ENCODE results near the gene ZBED5. TPM values are rescaled to one million over a fixed set of nuclear protein-coding genes. Genes with fewer than 3 reads are reported as not detected.

Gene ZBED5
- total and polyA plus RNA-seq, 9 of the 15 experiments (the other 6 are each of a cell fraction or from before 2014, with no cell fraction given): 12.4 to 70.7 (median 26.8) TPM

DNA sequence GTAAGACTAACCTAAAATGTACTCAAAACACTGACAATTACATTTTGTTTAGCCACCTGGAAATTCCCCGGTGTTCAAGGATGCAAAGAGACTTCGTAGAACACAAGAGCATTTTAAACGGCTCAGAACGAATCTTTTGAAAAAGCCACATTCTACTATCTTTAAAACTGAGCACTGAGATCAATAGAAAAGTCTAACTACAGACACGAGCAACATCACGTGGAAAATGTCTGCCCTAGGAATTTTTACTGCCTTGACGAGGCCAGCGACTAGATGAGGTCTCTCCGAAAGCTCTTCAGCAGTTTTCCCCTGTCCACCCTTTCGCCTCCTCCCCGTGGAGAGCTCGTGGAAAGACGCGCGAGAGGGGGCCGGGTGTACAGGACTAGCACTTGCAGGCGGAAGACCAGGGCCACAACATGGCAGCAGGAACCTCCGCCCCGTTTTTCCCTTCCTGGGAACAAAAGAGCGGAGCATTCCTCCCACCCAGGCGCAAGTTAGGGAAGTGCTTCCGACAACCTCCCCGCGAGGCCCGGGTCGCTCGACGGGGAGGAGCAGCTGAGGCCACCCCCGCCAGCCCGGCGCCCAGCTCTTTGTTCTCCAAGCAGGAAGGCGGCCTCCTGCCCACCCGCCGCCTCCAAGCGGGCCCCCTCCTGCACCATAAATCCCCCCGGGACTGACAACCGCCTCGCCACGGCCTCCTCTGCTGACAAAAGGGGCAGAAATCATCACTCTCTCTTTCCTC, 50.2 kb downstream of the ZBED5 start (continued):
- TF ChIP-seq NR2C2 (CRISPR knock-in tag; IDR thresholded peaks at IDR 0.05) (no peak), NR2C2 (tag; IDR thresholded peaks at IDR 0.05) (no peak; the same call in 1 of the 2 replicates), ASH1L (IDR thresholded peaks at IDR 0.05; ENCODE audit: borderline replicate concordance, low read depth, partially characterized antibody) (no peak), ATF2 (CRISPR knock-in tag; IDR thresholded peaks at IDR 0.05) (no peak), CC2D1A (IDR thresholded peaks at IDR 0.05) (no peak), ZFP30 (CRISPR knock-in tag; IDR thresholded peaks at IDR 0.05; ENCODE audit: borderline replicate concordance) (no peak), ELF4 (CRISPR knock-in tag; IDR thresholded peaks at IDR 0.05) (0 out of 2 replicates have a peak, but pooled peaks have one; percentile 13), GTF2F1 (IDR thresholded peaks at IDR 0.05; ENCODE audit: low read depth, low read length) (no peak), MTA1 (IDR thresholded peaks at IDR 0.05; ENCODE audit: borderline replicate concordance) (no peak), ZNF561 (CRISPR knock-in tag; conservative IDR thresholded peaks at IDR 0.05) (no peak), ZNF24 (IDR thresholded peaks at IDR 0.05) (no peak), ZNF445 (CRISPR knock-in tag; IDR thresholded peaks at IDR 0.05; ENCODE audit: low read depth) (no peak), ZNF212 (CRISPR knock-in tag; IDR thresholded peaks at IDR 0.05) (peak; percentile 64; the same call in 1 of the 2 replicates), DMBX1 (CRISPR knock-in tag; IDR thresholded peaks at IDR 0.05; ENCODE audit: borderline replicate concordance) (no peak), STAT5B (CRISPR knock-in tag; IDR thresholded peaks at IDR 0.05) (no peak), SREBF1 (IDR thresholded peaks at IDR 0.05; ENCODE audit: borderline replicate concordance, low read depth, low read length) (no peak), ZNF395 (CRISPR knock-in tag; IDR thresholded peaks at IDR 0.05) (no peak), DIDO1 (tag; IDR thresholded peaks at IDR 0.05; ENCODE audit: low read depth) (no peak), SMAD2 (IDR thresholded peaks at IDR 0.05; ENCODE audit: low read depth, low read length) (no peak), ZNF707 (CRISPR knock-in tag; conservative IDR thresholded peaks at IDR 0.05) (no peak), IRF2 (CRISPR knock-in tag; IDR thresholded peaks at IDR 0.05) (no peak), POLR2G (IDR thresholded peaks at IDR 0.05; ENCODE audit: low read depth, low read length) (no peak), ZNF197 (CRISPR knock-in tag; IDR thresholded peaks at IDR 0.05; ENCODE audit: low read depth) (no peak), BMI1 (IDR thresholded peaks at IDR 0.05; ENCODE audit: low read length) (no peak), CBX8 (IDR thresholded peaks at IDR 0.05; ENCODE audit: borderline replicate concordance, extremely low read depth, low read depth, low read length, poor library complexity, severe bottlenecking) (no peak), PHF8 (IDR thresholded peaks at IDR 0.05; ENCODE audit: borderline replicate concordance, low read length) (no peak)
- TF ChIP-seq, protein P1, sequence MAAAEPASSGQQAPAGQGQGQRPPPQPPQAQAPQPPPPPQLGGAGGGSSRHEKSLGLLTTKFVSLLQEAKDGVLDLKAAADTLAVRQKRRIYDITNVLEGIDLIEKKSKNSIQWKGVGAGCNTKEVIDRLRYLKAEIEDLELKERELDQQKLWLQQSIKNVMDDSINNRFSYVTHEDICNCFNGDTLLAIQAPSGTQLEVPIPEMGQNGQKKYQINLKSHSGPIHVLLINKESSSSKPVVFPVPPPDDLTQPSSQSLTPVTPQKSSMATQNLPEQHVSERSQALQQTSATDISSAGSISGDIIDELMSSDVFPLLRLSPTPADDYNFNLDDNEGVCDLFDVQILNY (CRISPR knock-in tag; IDR thresholded peaks at IDR 0.05): 0 out of 2 replicates have a peak, but pooled peaks have one; percentile 66
